Mesendoderm (in vitro differentiated cells): ENCODE results near the gene CREB5.

ENCODE experiments used
- DNase-seq: peaks from one replicate; pipeline ENCODE4 v3.0.0; 2013
- H2AK5ac ChIP-seq: 2 replicates; pipeline ENCODE4 v1.6.1; 2013; ENCODE audit warnings: low read length, inconsistent platforms
- H2BK120ac ChIP-seq: 2 replicates; pipeline ENCODE4 v1.6.1; 2013; ENCODE audit warnings: low read depth, mild to moderate bottlenecking, low read length, moderate library complexity, mixed read lengths
- H2BK15ac ChIP-seq: replicated peaks from 2 replicates; pipeline ENCODE4 v1.6.1; 2013; ENCODE audit warnings: low read depth, mild to moderate bottlenecking, moderate library complexity
- H2BK5ac ChIP-seq: 2 replicates; pipeline ENCODE4 v1.6.1; 2013; ENCODE audit warnings: low read length, inconsistent platforms
- H3K18ac ChIP-seq: 2 replicates; pipeline ENCODE4 v1.6.1; 2013; ENCODE audit warnings: mild to moderate bottlenecking, low read length, mixed read lengths
- H3K23ac ChIP-seq: one replicate; pipeline ENCODE4 v1.6.1; 2013; ENCODE audit warnings: low read length
- H3K27ac ChIP-seq: 2 replicates; pipeline ENCODE4 v1.5.1; 2013; ENCODE audit warnings: low read depth, mild to moderate bottlenecking, inconsistent platforms, low read length, moderate library complexity
- H3K27me3 ChIP-seq: 2 replicates; pipeline ENCODE4 v1.6.1; 2013; ENCODE audit warnings: low read length, control low read depth, mild to moderate bottlenecking, inconsistent platforms; ENCODE audit not compliant: insufficient read depth, poor library complexity
- H3K36me3 ChIP-seq: 2 replicates; pipeline ENCODE4 v1.6.1; 2013; ENCODE audit warnings: low read length, inconsistent platforms; ENCODE audit not compliant: control insufficient read depth, insufficient read depth
- H3K4ac ChIP-seq: one replicate; pipeline ENCODE4 v1.6.1; 2013; ENCODE audit warnings: low read depth, mild to moderate bottlenecking, low read length, moderate library complexity
- H3K4me1 ChIP-seq: 2 replicates; pipeline ENCODE4 v1.6.1; 2013; ENCODE audit warnings: low read depth, low read length, inconsistent platforms; ENCODE audit not compliant: control insufficient read depth
- H3K4me2 ChIP-seq: 2 replicates; pipeline ENCODE4 v1.6.1; 2013; ENCODE audit warnings: low read length
- H3K4me3 ChIP-seq: 2 replicates; pipeline ENCODE4 v1.5.1; 2013; ENCODE audit warnings: mild to moderate bottlenecking, low read length
- H3K56ac ChIP-seq: one replicate; pipeline ENCODE4 v1.6.1; 2013; ENCODE audit warnings: low read length
- H3K79me1 ChIP-seq: 2 replicates; pipeline ENCODE4 v1.6.1; 2013; ENCODE audit warnings: low read length, inconsistent platforms
- H3K79me2 ChIP-seq: 2 replicates; pipeline ENCODE4 v1.6.1; 2013; ENCODE audit warnings: mild to moderate bottlenecking, low read length; ENCODE audit not compliant: control insufficient read depth, insufficient read depth
- H3K9ac ChIP-seq: 2 replicates; pipeline ENCODE4 v1.6.1; 2013; ENCODE audit warnings: low read length, inconsistent platforms
- H4K5ac ChIP-seq: one replicate; pipeline ENCODE4 v1.6.1; 2013; ENCODE audit warnings: low read length
- H4K8ac ChIP-seq: one replicate; pipeline ENCODE4 v1.6.1; 2013; ENCODE audit warnings: low read depth, mild to moderate bottlenecking, control low read depth, low read length, moderate library complexity
- WGBS: extraction: QIAGEN DNeasy Blood & Tissue Kit; methylation state at CpG from one replicate; pipeline ENCODE4 v1.1.7; 2013; ENCODE audit warnings: low lambda C conversion rate, missing lambda C conversion rate; ENCODE audit not compliant: insufficient coverage; ENCODE audit errors: extremely low coverage; 5-methylcytosine and 5-hydroxymethylcytosine counted together

CREB5 gene

GRCh38 chr7:28688174-28688573 is 275.9 kb downstream of the CREB5 start:
- H2BK120ac ChIP-seq = no peak overlapping the region
- H3K23ac ChIP-seq = no peak overlapping the region
- WGBS = no CpG with 5 or more reads among the region's 2 CpGs
- no peak overlapping the region for H2BK5ac ChIP-seq
- no peak overlapping the region for H4K5ac ChIP-seq
- no peak overlapping the region for H3K4me2 ChIP-seq
- H3K79me1 ChIP-seq = no peaks in the 10 kb centered on the region
- no peak overlapping the region for H3K27ac ChIP-seq
- no peaks in the 10 kb centered on the region for H3K27me3 ChIP-seq
- H3K4me1 ChIP-seq = no peaks in the 10 kb centered on the region
- no peak overlapping the region for H2AK5ac ChIP-seq
- H3K18ac ChIP-seq = no peak overlapping the region
- no peak overlapping the region for H3K4ac ChIP-seq
- H3K36me3 ChIP-seq = no peaks in the 10 kb centered on the region
- H3K4me3 ChIP-seq = no peak overlapping the region
- H2BK15ac ChIP-seq = no peak overlapping the region
- H4K8ac ChIP-seq = no peak overlapping the region
- no peak overlapping the region for H3K9ac ChIP-seq
- no peak overlapping the region for H3K56ac ChIP-seq
- peaks cover 1% of the 10 kb centered on the region for H3K79me2 ChIP-seq
- DNase-seq = no peak

GRCh38 chr7:28688651-28689050 is 276.3 kb downstream of the CREB5 start:
- Histone ChIP-seq H3K56ac (no peak overlapping the region), H3K27me3 (no peaks in the 10 kb centered on the region), H4K8ac (no peak overlapping the region), H3K9ac (no peak overlapping the region), H4K5ac (no peak overlapping the region), H2BK120ac (no peak overlapping the region), H2AK5ac (no peak overlapping the region), H3K4me3 (no peak overlapping the region), H3K79me2 (peaks cover 1% of the 10 kb centered on the region), H3K4me2 (no peak overlapping the region), H3K23ac (no peak overlapping the region), H3K4ac (no peak overlapping the region), H3K36me3 (no peaks in the 10 kb centered on the region), H2BK15ac (no peak overlapping the region), H3K79me1 (no peaks in the 10 kb centered on the region), H3K27ac (no peak overlapping the region), H2BK5ac (no peak overlapping the region), H3K4me1 (no peaks in the 10 kb centered on the region), H3K18ac (no peak overlapping the region)
- WGBS = no CpG with 5 or more reads among the region's 5 CpGs
- DNase-seq = no peak

GRCh38 chr7:28695300-28696295 is 283.3 kb downstream of the CREB5 start:
- Histone ChIP-seq H3K27ac (no peak overlapping the region), H3K18ac (no peak overlapping the region), H2BK15ac (no peak overlapping the region), H2BK5ac (no peak overlapping the region), H2AK5ac (no peak overlapping the region), H3K4me2 (no peak overlapping the region), H3K9ac (no peak overlapping the region), H3K23ac (no peak overlapping the region), H3K4ac (no peak overlapping the region), H3K79me1 (no peaks in the 10 kb centered on the region), H4K5ac (no peak overlapping the region), H2BK120ac (no peak overlapping the region), H3K27me3 (no peaks in the 10 kb centered on the region), H3K79me2 (no peaks in the 10 kb centered on the region), H3K56ac (no peak overlapping the region), H4K8ac (no peak overlapping the region), H3K4me1 (no peaks in the 10 kb centered on the region), H3K4me3 (no peak overlapping the region), H3K36me3 (no peaks in the 10 kb centered on the region)
- no CpG with 5 or more reads among the region's 5 CpGs for WGBS
- no peak for DNase-seq

GRCh38 chr7:28697913-28698563 is 285.7 kb downstream of the CREB5 start:
- Histone ChIP-seq H2BK5ac (no peak overlapping the region), H3K56ac (no peak overlapping the region), H3K79me1 (no peaks in the 10 kb centered on the region), H3K4me3 (no peak overlapping the region), H3K23ac (no peak overlapping the region), H4K5ac (no peak overlapping the region), H4K8ac (no peak overlapping the region), H3K79me2 (no peaks in the 10 kb centered on the region), H3K27me3 (no peaks in the 10 kb centered on the region), H3K4me2 (no peak overlapping the region), H3K18ac (no peak overlapping the region), H2AK5ac (no peak overlapping the region), H3K9ac (no peak overlapping the region), H2BK120ac (no peak overlapping the region), H3K36me3 (no peaks in the 10 kb centered on the region), H2BK15ac (no peak overlapping the region), H3K27ac (no peak overlapping the region), H3K4ac (no peak overlapping the region), H3K4me1 (no peaks in the 10 kb centered on the region)
- WGBS = 100% methylated on average over 1 of the region's 6 CpGs
- no peak for DNase-seq

GRCh38 chr7:28698840-28699239 is 286.5 kb downstream of the CREB5 start:
- Histone ChIP-seq H3K79me1 (no peaks in the 10 kb centered on the region), H3K4me3 (no peak overlapping the region)

More at GRCh38 chr7:28698840-28699239, 286.5 kb downstream of the CREB5 start:
- Histone ChIP-seq H3K27ac (no peak overlapping the region), H2BK15ac (no peak overlapping the region), H3K79me2 (no peaks in the 10 kb centered on the region), H3K4ac (no peak overlapping the region), H3K23ac (no peak overlapping the region), H3K9ac (no peak overlapping the region), H2BK120ac (no peak overlapping the region), H4K8ac (no peak overlapping the region), H2AK5ac (no peak overlapping the region), H3K18ac (no peak overlapping the region), H3K4me1 (no peaks in the 10 kb centered on the region), H3K27me3 (no peaks in the 10 kb centered on the region), H3K56ac (no peak overlapping the region), H4K5ac (no peak overlapping the region), H3K36me3 (no peaks in the 10 kb centered on the region), H2BK5ac (no peak overlapping the region), H3K4me2 (no peak overlapping the region)
- no CpG with 5 or more reads among the region's 6 CpGs for WGBS
- no peak for DNase-seq
